Measurements from ENCODE around the gene MS4A8.
"Not testable (repeated sequence)": the region's sequence is repeated elsewhere in the genome, so short reads cannot be mapped to it uniquely, and the experiment has no call there.

MS4A8 gene

GRCh38 chr11:60731586-60731985, 32.2 kb downstream of the MS4A8 start:
- no peak for DNase-seq

GRCh38 chr11:60734279-60734678, 34.9 kb downstream of the MS4A8 start:
- DNase-seq = no peak

- no peak for DNase-seq
Measured at GRCh38 chr11:60739114-60739513, 39.7 kb downstream of the MS4A8 start.

GRCh38 chr11:60740573-60740972, 41.2 kb downstream of the MS4A8 start:
- DNase-seq = no peak

GRCh38 chr11:60741421-60741820, 42.0 kb downstream of the MS4A8 start:
- no peak for DNase-seq

- no peak for DNase-seq
Measured at GRCh38 chr11:60743058-60743457, 43.6 kb downstream of the MS4A8 start.

- no peak for DNase-seq
Measured at GRCh38 chr11:60744114-60744513, 44.7 kb downstream of the MS4A8 start.

GRCh38 chr11:60747359-60747873, 48.0 kb downstream of the MS4A8 start:
- no peak for DNase-seq

- no peak for DNase-seq
Measured at GRCh38 chr11:60748225-60748624, 48.8 kb downstream of the MS4A8 start.

GRCh38 chr11:60748821-60749220, 49.4 kb downstream of the MS4A8 start:
- no peak for DNase-seq

- DNase-seq = no peak
Measured at GRCh38 chr11:60750911-60751310, 51.5 kb downstream of the MS4A8 start.

GRCh38 chr11:60753309-60753708, 53.9 kb downstream of the MS4A8 start:
- no peak for DNase-seq

- DNase-seq = no peak
Measured at GRCh38 chr11:60754887-60755286, 55.5 kb downstream of the MS4A8 start.

GRCh38 chr11:60756307-60757032, 57.1 kb downstream of the MS4A8 start, which contains the start of gene MS4A15:
MS4A15 (plus strand) TSS chr11:60756867; CDS start chr11:60763734, 6,867 bp downstream.
- DNase-seq = no peak

- DNase-seq = no peak
Measured at GRCh38 chr11:60757231-60757800, 57.9 kb downstream of the MS4A8 start.

GRCh38 chr11:60758671-60759070, 59.3 kb downstream of the MS4A8 start:
- DNase-seq = not testable (repeated sequence)

- DNase-seq = not testable (repeated sequence)
Measured at GRCh38 chr11:60759438-60760225, 60.2 kb downstream of the MS4A8 start.

GRCh38 chr11:60761436-60762190, 62.2 kb downstream of the MS4A8 start:
- DNase-seq = no peak

GRCh38 chr11:60762851-60763691, 63.7 kb downstream of the MS4A8 start:
- no peak for DNase-seq

- no peak for DNase-seq
Measured at GRCh38 chr11:60763692-60764369, 64.4 kb downstream of the MS4A8 start.

GRCh38 chr11:60764879-60765278, 65.5 kb downstream of the MS4A8 start:
- no peak for DNase-seq

Data from activated CD4-positive, alpha-beta T cell treated with anti-CD3 and anti-CD28 coated beads for 48 hours (primary cell).